MM.1S (cell line): ENCODE measurements around the gene CGAS.

ENCODE experiments used
- CTCF ChIP-seq: fragments of 300-600 bp; sonication (generic); IDR thresholded peaks from 2 replicates; pipeline ENCODE4 v1.5.1; 2016; ENCODE audit warnings: antibody characterized with exemption, low read length, mixed read lengths
- EZH2 ChIP-seq: fragments of 300-600 bp; sonication (generic); optimal IDR thresholded peaks from 2 replicates; pipeline ENCODE3; 2017; ENCODE audit warnings: low read depth, mild to moderate bottlenecking, antibody characterized with exemption, low read length, mixed read lengths

- TF ChIP-seq EZH2 (no peak), CTCF (no peak)
These were observed 19.7 kb upstream of the CGAS start for GRCh38 chr6:73471686-73472290.
